GM12872 (cell line): ENCODE measurements around the gene FAM107A.

Experiments
- CTCF ChIP-seq: IDR thresholded peaks from 3 replicates; pipeline ENCODE4 v1.5.1; 2011; ENCODE audit warnings: low read depth, mild to moderate bottlenecking, low read length, moderate library complexity; ENCODE audit not compliant: insufficient read depth

FAM107A gene

GRCh38 chr3:58566398-58567250, 10.6 kb downstream of the FAM107A start:
- no peak for TF ChIP-seq CTCF

GRCh38 chr3:58565621-58566397, 11.4 kb downstream of the FAM107A start:
- TF ChIP-seq CTCF, result no peak

- TF ChIP-seq CTCF, result no peak
Measured at GRCh38 chr3:58564456-58565160, 12.6 kb downstream of the FAM107A start.

- no peak for TF ChIP-seq CTCF
Measured at GRCh38 chr3:58564054-58564453, 13.1 kb downstream of the FAM107A start.

- no peak for TF ChIP-seq CTCF
Measured at GRCh38 chr3:58563386-58564035, 13.7 kb downstream of the FAM107A start.

GRCh38 chr3:58562498-58562897, 14.7 kb downstream of the FAM107A start:
- TF ChIP-seq CTCF, result no peak
